ENCODE results near the gene NOSTRIN.

NOSTRIN gene

GRCh38 chr2:168912466-168912865 lies 110.0 kb downstream of the NOSTRIN start:
- TF ChIP-seq, protein P1, sequence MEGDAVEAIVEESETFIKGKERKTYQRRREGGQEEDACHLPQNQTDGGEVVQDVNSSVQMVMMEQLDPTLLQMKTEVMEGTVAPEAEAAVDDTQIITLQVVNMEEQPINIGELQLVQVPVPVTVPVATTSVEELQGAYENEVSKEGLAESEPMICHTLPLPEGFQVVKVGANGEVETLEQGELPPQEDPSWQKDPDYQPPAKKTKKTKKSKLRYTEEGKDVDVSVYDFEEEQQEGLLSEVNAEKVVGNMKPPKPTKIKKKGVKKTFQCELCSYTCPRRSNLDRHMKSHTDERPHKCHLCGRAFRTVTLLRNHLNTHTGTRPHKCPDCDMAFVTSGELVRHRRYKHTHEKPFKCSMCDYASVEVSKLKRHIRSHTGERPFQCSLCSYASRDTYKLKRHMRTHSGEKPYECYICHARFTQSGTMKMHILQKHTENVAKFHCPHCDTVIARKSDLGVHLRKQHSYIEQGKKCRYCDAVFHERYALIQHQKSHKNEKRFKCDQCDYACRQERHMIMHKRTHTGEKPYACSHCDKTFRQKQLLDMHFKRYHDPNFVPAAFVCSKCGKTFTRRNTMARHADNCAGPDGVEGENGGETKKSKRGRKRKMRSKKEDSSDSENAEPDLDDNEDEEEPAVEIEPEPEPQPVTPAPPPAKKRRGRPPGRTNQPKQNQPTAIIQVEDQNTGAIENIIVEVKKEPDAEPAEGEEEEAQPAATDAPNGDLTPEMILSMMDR (conservative IDR thresholded peaks at IDR 0.05; ENCODE audit: low read depth, low read length), result no peak
- Histone ChIP-seq H4K20me1 (ENCODE audit: insufficient read depth) (no peaks in the 10 kb centered on the region), H3K27ac (no peak overlapping the region), H3K79me2 (ENCODE audit: insufficient read depth, low read depth) (no peaks in the 10 kb centered on the region), H2AFZ (ENCODE audit: low read depth) (no peak overlapping the region), H3K9ac (no peak overlapping the region), H3K4me2 (no peak overlapping the region), H3K36me3 (ENCODE audit: insufficient read depth) (no peaks in the 10 kb centered on the region), H3K4me1 (ENCODE audit: low read depth, poor library complexity, severe bottlenecking) (no peaks in the 10 kb centered on the region), H3K4me3 (IDR thresholded peaks at IDR 0.05; ENCODE audit: insufficient read depth, low read depth, low read length) (no peak overlapping the region), H3K27me3 (ENCODE audit: insufficient read depth, low read depth) (no peaks in the 10 kb centered on the region)

DNA sequence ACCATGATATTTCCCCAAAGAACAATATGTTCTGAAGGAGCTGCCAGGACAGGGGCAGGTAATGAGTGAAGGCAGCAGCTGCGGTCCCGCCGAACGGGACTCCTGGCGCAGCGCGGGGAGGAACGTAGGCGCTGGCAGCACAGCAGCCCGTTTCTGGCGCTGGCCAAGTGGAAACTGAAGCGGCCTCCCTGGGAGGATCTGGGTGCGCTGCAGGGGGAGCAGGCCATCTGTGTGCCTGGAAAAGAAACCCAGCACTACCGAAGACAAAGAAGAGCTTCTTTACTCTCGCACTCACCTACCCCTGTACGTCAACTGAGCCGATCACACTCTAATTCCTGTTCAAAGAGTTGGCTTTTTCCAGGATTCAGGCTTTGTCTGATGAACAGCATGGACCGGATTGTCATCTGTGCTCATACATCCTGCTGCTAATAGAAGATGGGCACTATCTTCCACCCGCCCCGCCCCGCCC lies 110.5 kb downstream of the NOSTRIN start:
- Histone ChIP-seq H3K27me3 (ENCODE audit: insufficient read depth, low read depth) (no peaks in the 10 kb centered on the region), H3K9ac (no peak overlapping the region), H3K36me3 (ENCODE audit: insufficient read depth) (no peaks in the 10 kb centered on the region), H3K4me1 (ENCODE audit: low read depth, poor library complexity, severe bottlenecking) (no peaks in the 10 kb centered on the region), H4K20me1 (ENCODE audit: insufficient read depth) (no peaks in the 10 kb centered on the region), H3K4me2 (no peak overlapping the region), H3K79me2 (ENCODE audit: insufficient read depth, low read depth) (no peaks in the 10 kb centered on the region), H3K4me3 (IDR thresholded peaks at IDR 0.05; ENCODE audit: insufficient read depth, low read depth, low read length) (no peak overlapping the region), H3K27ac (no peak overlapping the region), H2AFZ (ENCODE audit: low read depth) (no peak overlapping the region)
- TF ChIP-seq, protein P1 (conservative IDR thresholded peaks at IDR 0.05; ENCODE audit: low read depth, low read length), result no peak

GRCh38 chr2:168913495-168913894 lies 111.1 kb downstream of the NOSTRIN start:
- Histone ChIP-seq H3K79me2 (ENCODE audit: insufficient read depth, low read depth) (no peaks in the 10 kb centered on the region), H3K9ac (no peak overlapping the region), H2AFZ (ENCODE audit: low read depth) (no peak overlapping the region), H3K36me3 (ENCODE audit: insufficient read depth) (no peaks in the 10 kb centered on the region), H3K27me3 (ENCODE audit: insufficient read depth, low read depth) (no peaks in the 10 kb centered on the region), H3K4me1 (ENCODE audit: low read depth, poor library complexity, severe bottlenecking) (no peaks in the 10 kb centered on the region), H3K4me3 (IDR thresholded peaks at IDR 0.05; ENCODE audit: insufficient read depth, low read depth, low read length) (no peak overlapping the region), H3K4me2 (no peak overlapping the region), H4K20me1 (ENCODE audit: insufficient read depth) (no peaks in the 10 kb centered on the region), H3K27ac (no peak overlapping the region)
- TF ChIP-seq, protein P1 (conservative IDR thresholded peaks at IDR 0.05; ENCODE audit: low read depth, low read length), result no peak
